Stimulated activated CD8-positive, alpha-beta memory T cell treated with anti-CD3 and anti-CD28 coated beads, Interleukin-2, amount 100 ng/mL, for 1 hour (primary cell): Measurements from ENCODE around the gene ADAM8.
A peak's percentile ranks its signal among the peaks of the same experiment; 100 is the strongest.
"Not testable (repeated sequence)": the region's sequence is repeated elsewhere in the genome, so short reads cannot be mapped to it uniquely, and the experiment has no call there.

ENCODE experiments used
- DNase-seq, 2 donors: peaks; one replicate each; pipeline ENCODE4 v3.0.0-alpha.2; 2020; ENCODE audit warnings: low read depth in 2 of 2

The ADAM8 gene

DNA sequence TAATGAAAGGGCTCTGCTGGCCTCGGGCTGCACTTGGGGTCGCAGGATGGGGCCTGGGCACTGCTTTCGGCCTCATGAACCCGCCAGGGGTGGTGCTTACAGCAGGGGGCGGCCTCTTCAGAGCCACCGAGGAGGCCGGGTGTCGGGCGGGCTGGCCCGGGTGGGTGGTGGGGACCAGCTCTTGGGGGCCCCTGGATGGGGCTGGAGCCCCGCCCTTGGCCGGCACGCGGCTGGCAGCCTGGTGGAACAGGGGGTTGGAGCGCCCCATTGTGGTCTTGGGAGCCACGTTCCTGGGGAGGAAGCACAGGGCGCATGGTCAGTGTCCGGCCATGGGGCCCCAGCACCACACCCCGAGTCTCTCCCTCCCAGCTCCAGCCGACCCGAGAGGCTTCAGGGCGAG, 8.8 kb downstream of the ADAM8 start:
- no peak for DNase-seq

DNA sequence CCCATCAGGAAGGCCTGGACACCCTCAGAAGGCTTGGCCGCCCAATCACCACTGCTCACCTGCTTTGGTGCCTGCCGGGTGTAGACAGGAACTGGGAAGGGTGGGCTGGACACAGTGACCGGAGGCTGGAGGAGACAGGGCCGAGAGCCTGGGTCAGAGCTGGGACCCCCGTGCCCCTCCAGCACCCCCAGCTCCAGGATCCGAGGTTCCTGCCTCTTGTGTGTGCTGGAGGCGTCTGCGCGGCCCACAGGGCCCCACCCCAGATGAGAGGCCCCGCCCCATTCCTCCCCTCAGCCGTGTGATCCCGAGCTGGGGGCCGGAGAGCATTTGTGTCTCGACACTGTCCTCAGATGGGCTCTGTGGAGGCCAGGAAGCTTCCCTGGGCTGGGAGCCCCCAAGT, 9.4 kb downstream of the ADAM8 start:
- no peak for DNase-seq

DNA sequence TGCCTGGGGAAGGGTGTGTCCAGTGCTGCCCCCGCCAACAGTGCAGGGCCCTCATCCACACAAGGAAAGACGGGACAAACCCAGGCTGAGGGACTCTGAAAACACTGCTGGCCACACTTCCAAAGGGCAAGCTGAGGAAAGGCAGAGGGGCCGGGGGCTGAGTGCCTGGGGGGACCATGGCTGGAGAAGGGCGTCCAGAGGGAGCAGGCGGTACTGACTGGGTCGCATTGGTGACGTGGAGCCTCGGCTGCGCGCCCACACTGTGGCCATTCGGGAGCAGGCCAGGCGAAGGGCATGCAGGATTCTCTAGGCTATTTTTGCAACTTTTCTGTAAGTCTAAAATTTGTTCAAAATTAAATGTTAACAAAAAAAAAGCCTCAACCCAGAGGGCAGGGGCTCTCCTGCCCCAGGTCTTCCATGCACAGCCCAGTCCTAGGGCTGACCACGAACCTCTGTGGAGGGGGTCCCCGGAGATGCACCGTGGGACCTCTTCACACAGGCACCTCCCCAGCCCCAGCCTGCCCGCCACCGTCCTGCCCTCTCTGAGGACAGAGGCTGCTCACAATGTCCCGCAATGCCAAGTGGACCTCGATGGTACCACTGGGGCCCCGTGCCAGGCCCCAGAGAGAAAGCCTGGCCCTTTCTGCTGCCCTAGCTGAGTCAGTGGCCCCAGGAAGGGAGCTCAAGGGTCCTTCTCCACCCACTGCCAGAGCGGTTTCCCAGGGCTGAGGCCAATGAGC, 10.4 kb downstream of the ADAM8 start:
- no peak for DNase-seq

DNA sequence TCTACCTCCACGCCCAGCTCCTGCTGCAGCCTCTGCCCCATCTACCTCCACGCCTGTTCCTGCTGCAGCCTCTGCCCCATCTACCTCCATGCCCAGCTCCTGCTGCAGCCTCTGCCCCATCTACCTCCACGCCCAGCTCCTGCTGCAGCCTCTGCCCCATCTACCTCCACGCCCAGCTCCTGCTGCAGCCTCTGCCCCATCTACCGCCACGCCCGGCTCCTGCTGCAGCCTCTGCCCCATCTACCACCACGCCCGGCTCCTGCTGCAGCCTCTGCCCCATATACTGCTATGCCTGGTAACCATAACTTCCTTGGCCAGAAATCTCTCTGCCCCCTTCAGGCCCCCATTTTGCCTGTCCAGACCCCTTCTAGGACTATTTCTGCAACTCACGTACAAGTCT, 11.6 kb downstream of the ADAM8 start:
- DNase-seq: not testable (repeated sequence)

DNA sequence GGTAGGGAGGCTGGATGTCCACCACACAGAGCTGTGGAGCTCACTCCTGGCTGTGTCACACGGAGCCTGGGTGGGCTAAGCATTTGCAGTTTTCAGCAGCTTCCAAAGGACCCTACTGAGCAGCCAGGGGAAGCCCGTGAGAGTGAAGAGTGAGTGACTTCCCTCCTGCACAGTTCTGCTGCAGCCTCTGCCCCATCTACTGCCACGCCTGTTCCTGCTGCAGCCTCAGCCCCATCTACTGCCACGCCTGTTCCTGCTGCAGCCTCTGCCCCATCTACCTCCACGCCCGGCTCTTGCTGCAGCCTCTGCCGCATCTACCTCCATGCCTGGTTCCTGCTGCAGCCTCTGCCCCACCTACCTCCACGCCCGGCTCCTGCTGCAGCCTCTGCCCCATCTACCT, 12.2 kb downstream of the ADAM8 start:
- no peak for DNase-seq

DNA sequence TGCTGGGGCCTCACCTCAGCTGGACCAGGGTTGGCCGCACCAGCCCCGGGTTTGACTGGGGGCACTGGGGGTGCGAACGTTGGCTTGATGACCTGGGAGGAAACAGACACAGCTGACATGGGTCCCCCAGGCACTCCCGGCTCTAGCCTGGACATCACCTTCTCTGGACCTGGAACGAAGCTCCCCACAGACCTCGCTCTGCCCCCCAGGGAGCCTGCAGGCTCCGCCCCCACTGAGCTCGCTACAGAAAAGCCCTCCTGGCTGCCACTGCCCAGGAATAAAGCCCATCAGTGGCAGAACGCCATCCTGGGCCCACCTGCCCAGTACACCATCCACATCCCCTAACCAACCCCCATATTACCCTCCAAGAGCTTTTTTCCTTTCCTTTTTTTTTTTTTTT, 13.0 kb downstream of the ADAM8 start:
- no peak for DNase-seq

DNA sequence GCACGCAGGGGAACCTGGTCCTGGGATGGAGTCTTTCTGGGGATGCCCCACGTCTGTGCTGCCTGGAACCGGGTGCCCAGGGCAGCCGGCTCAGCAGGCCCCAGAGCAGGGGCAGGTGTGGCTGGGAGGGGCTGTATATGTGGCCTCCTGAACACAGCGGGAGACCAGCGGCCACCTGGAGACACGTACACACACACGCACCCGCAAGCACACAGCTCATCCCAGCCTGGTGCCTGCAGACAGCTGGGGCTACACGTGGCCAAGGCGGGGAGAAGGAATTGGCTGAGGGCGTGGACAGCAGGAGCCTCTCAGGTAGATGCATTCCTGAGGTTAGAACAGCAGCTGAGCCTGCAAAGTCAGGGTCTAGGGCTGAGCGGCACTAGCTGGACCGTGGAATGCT, 14.0 kb downstream of the ADAM8 start:
- DNase-seq: no peak

DNA sequence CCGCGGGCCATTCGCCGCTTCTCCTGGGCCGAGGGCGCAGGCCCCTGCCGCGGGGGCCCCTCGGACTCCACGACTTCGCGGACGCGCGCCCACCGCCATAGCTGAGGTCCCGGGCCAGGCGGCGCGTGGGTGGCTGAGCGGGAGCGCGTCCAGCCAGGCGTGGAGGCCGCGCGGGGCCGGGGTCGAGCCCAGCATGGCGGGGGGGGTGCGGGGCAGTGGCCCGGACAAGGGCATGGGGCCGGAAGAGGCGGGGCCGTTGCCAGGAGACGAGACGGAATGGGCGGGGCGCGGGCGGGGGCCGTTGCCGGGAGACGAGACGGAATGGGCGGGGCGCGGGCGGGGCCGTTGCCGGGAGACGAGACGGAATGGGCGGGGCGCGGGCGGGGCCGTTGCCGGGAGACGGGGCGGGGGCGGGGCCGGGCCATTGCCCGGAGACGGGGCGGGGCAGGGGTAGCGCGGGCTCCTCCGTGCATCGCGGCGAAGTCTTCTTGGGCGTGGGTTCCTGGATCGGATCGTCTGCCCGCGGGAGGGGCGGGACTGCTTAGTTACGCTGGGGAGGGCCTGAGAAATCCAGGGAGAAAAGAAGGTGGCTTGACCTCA, 14.8 kb downstream of the ADAM8 start:
- peak; percentile 73 to 77 for DNase-seq

DNA sequence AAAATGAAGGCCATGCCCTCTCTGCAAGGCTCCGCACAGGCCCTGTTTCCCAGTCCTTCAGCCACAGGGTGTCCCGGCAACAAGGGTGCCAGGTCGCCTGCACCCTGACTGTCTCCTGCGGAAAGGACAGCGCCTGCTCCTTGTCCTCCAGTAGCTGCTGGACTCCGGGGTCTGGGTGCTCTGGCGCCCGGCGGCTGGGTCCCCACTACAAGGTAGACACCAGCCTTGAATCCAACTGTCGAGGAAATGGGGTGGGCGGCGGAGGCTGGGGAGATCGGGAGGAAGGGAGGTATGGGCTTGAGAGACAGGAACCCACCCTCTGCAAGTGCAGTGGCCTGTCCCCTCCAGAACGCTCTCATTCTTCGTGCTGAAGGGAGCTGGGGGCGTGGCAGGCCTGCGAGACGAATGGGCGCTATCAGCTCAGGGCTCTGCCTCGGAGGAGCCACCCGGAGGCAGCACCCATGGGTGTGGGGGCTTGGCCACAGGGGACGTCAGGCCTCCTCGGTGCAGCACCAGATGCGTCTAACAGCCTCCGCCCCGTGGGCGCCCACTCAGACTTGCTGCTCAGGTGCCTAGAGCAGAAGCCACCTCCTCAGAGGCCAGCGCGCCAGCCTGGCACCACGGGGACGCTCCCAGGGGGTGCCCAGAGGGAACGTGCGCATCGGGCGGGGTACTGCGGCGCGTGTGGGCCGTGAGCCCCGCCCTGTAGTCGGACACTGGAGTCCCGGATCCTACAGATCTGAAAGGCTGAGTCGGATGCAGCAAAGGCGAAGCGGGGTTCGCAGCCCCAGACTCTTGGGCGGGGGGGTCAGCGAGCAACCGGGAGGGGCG, 15.6 kb downstream of the ADAM8 start:
- DNase-seq: peak in 1 of 2 donors; percentile 42

DNA sequence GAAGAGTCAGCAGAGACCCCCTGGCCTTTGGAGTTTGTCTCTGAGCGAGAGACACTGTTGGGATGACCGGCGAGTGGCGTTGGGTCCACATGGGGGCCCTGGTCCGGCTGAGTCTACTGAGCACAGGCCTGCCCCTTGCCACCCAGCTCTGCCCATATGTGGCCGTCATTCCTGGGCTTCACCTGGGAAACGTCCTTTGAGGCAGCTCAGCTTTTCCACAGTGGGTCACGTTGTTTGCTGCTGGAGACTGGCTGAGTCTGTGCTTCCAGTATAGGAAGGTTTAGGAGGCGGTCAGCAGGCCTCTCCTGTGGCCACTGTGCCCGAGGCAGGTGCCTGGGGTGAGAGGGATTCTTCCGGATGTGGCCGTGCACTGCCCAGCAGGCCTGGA, 17.1 kb downstream of the ADAM8 start:
- DNase-seq: no peak

DNA sequence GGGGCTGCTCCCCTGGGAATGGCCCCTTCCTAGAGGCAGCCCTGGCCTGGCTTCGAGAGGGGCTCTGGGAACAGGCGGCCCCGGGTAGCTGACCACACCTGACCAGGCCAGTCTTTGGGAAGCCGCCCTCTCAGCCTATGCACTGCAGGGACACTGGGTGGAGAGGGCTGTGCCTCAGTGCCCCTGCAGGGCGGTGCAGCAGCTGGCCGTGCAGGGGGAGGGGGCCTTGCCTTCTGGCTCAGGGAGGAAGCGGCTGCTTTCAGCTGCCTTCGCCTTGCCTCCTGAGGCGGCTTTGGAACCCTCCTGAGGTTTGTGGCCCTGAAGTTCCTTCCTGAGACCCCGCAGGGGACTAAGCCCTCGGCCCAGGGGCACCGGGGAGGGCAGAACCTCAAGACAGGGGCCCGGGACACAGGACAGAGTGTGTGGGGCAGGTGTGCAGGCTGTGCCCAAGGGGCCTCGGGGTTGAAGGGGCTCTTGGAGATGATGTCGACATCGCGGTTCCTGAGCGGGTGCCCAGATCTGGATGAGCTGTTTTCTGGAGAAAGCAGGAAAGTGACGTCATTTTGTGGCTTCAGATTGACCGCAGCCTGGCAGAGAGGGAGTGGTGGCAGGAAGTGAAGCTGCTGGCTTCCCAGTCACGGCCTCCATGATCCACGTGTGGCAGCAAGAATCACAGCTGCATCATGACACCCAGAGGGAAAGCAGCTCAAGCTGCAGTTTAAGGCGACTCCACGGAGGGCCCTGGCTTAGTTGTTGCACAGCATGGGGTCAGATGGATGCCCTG, 17.7 kb downstream of the ADAM8 start:
- DNase-seq: peak; percentile 59 to 66

DNA sequence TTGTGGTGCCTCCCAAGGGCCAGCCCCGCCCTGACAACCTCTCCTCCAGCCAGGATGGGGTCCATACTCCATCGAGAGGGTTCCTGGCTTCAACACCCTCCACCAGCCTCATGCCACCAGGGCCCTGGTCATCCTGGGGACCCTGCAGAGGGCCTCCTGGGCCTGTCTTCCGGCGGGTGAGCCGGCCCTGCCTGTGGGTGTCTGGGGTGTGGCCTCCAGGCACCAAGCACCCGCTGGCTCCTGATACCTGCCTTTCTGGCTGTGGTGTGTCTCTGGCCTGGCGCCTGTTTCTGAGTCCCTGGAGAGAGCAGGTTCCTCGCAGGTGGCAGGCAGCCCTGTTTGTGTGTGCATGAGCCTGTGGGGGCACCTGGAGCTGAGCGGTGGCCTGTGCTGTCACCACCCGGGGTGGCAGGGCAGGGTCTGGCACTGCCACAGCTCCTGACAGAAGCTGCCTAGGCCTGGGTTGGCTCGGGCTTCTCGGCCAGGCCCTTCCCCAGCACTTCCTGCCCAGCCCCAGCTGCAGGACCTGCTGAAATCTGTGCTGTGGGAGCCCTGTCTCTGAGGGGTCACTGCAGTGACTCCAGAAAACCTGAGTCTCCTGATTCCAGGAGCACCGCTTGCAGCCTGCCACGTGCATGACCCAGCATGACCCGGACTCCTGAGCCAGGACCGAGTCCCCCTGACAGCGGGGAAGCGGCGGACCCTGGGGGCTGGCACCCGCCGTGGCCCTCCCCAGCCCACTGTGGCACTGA, 18.4 kb downstream of the ADAM8 start:
- no peak for DNase-seq

DNA sequence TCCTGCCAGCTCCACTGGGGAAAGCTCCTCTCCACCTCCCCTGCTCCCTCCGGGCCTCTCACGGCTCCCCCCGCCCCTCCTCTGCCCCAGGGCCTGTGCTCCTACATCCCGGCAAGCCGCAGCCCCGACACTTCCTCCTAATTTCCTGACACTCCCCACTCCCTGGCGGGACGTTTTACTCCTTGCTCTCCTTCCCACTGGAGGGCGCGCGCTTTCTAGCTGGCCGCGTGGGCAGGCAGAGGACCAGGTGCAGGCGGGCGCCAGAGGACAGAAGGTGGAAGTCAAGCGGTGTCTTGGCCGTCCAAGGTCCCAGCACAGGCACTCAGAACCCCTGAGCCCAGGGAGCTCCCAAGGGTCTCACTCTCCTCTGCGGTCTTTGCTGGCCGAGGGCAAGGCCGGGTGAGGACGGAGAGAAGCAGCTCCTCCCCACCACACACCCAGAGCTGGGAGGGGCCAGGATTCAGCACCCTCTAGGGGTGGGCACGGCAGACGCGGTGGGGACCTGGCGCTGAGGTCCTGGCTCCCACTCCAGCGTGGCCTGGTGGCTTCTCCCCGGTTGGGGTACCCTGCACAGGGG, 19.1 kb downstream of the ADAM8 start:
- DNase-seq: no peak

DNA sequence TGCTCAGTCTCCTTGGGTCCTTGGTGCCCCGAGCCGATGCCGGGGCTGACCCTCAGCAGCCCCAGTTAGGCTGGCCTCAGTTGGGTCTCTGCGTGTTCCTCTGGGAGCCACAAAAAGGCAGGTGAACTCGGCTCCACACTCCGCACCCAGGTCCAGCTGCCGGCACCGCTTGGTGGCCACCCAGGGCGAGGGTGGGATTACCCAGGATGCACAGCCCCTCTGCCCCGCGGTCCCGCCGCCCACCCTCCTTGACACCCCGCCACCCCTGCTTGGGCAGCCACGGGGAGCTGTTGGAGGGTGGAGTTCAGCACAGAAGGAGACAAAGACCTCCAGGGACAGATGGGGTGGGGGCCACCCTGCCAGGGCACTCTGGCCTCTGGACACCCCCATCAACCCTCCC, 21.3 kb downstream of the ADAM8 start:
- DNase-seq: no peak

DNA sequence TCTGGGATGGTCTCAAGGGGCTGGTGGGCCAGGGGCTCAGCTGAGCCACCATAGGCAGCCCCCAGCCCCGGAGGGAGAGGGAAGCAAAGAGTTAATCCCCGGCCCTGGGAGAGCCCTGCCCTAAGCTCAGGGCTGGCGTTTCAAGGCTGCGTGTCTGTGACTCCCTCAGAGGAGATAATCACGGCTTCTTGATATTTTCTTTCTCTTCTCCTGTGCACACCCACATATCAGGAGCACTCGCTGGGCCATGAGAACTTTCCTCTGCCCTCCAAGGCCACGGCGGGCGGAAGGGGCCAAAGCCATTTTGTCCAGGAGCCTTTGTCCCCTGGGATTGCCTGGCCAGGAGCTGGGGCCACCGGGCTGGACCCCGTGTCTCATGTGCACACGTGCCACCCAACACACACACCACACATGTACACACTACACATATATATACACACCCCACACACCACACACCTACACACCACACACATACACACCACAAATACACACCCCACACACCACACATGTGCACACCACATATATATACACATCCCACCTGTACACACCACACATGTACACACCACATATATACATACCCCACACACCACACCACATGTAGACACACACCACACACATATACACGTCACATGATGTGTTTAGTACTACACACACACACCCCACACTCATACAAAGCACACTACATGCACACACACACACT, 22.1 kb downstream of the ADAM8 start:
- DNase-seq: no peak

DNA sequence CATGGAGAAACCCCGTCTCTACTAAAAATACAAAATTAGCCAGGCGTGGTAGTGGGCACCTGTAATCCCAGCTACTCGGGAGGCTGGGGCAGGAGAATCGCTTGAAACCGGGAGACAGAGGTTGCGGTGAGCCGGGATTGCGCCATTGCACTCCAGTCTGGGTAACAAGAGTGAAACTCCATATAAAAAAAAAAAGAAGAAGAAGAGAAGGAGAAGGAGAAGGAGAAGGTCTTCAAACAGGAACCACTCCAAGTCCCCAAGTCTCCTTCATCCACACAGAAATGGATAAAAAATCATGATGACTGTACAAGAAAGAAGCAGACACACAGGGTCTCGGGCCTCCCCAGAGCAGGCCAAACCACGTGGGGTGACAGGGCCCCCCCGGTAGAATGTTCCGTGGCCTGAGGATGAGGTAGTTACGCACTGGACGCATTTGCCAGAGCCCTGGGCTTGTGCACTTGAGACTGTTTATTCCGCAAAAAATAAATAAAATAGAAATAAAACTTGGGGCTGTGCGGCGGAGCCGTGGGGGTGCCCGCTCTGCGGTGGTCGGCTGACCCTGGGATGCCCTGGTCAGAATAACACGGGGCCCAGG, 23.2 kb downstream of the ADAM8 start:
- no peak for DNase-seq

DNA sequence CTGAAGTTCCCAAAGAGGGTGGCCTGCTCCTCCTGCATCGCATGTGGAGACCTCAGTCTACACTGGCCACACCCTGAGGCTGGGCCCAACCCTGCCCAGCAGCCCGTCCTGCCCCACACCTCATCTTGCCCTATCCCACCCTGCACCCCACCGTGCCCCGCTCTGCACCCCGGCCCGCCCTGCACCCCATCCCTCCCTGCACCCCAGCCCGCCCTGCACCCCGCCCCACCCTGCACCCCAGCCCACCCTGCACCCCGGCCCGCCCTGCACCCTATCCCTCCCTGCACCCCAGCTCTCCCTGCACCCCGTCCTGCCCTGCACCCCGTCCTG, 24.5 kb downstream of the ADAM8 start:
- DNase-seq: no peak

DNA sequence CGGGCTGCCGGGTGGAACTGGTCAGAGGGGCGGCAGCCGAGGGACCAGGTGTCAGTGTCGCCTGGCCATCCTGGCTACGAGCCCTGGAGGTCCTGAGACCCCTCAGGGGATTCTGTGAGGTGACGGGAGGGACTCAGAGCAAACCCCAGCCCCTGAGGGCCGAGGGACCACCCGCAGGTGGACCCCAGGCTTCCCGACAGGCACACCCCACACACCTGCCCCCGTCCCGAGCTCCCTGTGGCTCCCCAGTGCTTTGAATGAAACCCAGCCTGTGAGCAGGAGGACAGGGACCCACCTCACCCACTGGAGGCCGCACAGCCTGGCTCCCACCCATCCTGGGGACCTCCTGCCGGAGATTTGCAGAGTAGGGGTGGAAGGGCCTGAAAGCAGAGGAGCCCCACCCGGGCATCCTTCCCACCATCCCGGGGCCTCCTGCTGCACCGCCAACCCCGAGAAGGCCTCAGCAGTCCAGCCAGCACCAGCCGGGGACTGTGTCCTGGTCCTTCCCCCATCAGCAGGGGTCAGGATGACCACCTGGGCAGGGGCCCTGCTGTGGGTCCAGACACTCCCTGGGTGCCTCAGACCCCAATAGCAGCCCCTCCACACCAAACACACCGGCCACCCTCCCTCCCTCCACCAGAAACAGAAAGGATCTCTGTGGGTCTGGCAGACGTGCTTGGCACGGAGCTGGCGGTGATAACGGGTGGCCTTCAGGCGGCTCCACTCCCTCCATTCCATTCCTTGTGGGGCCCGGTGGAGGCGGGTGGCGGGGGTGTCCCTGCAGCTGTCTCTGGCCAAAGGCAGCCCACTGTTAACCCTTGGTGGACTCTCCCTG, 25.1 kb downstream of the ADAM8 start:
- no peak for DNase-seq
